ENCODE results near the gene RIPOR1.

DNA sequence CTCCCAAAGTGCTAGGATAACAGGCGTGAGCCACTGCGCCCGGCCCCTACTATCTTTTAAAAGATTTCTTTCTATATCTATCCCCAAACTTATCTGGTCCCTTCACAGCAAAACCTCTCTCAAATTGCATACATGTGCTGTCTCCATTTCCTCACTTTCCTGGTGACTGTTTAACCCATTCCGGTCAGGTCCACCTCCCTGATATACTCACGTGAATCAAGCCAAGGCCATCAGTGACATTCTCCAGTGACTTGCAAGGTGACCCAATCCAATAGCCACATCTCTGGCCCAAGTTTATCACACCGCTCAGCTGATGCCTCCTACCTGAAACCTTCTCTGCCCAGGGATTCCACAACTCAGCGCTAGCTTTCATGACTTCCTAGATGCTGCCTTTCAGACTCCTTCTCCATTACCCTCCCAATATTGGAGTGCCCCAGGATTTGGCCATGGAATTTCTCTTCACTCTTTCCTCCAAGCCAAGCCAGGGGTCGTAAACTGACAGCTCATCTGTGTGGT lies 32.3 kb downstream of the RIPOR1 start:
- no peak for TF ChIP-seq SNAI2 (CRISPR knock-in tag; IDR thresholded peaks at IDR 0.05)
- TF ChIP-seq ZNF8 (CRISPR knock-in tag; IDR thresholded peaks at IDR 0.05) = no peak
- TF ChIP-seq ZFP30 (CRISPR knock-in tag; IDR thresholded peaks at IDR 0.05) = no peak
- TF ChIP-seq RARB (CRISPR knock-in tag; IDR thresholded peaks at IDR 0.05) = no peak
- TF ChIP-seq ARNTL (CRISPR knock-in tag; IDR thresholded peaks at IDR 0.05; ENCODE audit: borderline replicate concordance, low read depth) = no peak
- TF ChIP-seq, protein P1, sequence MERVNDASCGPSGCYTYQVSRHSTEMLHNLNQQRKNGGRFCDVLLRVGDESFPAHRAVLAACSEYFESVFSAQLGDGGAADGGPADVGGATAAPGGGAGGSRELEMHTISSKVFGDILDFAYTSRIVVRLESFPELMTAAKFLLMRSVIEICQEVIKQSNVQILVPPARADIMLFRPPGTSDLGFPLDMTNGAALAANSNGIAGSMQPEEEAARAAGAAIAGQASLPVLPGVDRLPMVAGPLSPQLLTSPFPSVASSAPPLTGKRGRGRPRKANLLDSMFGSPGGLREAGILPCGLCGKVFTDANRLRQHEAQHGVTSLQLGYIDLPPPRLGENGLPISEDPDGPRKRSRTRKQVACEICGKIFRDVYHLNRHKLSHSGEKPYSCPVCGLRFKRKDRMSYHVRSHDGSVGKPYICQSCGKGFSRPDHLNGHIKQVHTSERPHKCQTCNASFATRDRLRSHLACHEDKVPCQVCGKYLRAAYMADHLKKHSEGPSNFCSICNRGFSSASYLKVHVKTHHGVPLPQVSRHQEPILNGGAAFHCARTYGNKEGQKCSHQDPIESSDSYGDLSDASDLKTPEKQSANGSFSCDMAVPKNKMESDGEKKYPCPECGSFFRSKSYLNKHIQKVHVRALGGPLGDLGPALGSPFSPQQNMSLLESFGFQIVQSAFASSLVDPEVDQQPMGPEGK (CRISPR knock-in tag; IDR thresholded peaks at IDR 0.05; ENCODE audit: borderline replicate concordance) = no peak
- TF ChIP-seq ESRRG (CRISPR knock-in tag; IDR thresholded peaks at IDR 0.05) = no peak
- TF ChIP-seq ZFP3 (CRISPR knock-in tag; IDR thresholded peaks at IDR 0.05) = no peak

Data from SK-N-SH treated with all-trans-retinoic acid at 6 μM for 48 hours (cell line).